ENCODE data around the gene BTBD9. TPM values are rescaled to one million over a fixed set of nuclear protein-coding genes. Genes with fewer than 3 reads are reported as not detected.

The BTBD9 gene
- total RNA-seq, 4 donors from 2014 or later, result 10.6 to 16.6 (median 15.1) TPM

DNA sequence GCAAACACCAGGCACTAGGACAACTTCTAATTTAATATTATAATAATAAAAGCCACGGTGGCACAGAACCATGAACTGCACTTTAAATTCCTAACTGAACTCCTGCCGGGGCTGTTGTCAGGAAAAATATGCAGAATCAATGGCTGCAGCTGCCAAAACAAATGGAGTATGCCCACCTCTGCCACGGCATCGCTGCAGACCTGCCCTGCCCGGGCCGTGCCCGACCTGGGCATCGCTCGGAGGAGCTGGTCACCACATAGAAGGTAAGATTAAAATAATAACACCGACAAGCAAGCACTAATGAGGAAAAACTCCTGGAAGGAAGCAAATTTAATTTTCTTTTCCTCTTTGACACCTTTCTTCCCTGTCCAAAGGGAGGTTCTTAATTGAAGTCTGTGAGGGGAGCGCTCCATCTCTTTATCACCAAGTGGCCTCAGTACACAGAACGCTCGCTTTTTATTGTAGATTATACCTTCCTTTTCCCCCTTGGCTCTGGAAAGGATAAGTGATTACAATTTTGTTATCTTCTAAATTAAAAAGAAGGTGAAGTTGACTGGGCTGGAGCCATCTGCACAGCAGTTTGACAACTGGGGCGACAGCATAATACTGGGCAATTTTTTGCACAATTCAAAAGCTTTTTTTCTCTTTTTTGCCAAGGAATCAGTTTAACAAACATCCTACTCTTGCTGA lies 468.9 kb downstream of the BTBD9 start:
- TF ChIP-seq POLR2A (IDR thresholded peaks at IDR 0.05), result no peak
- WGBS, 2 donors, result 80 to 82% methylated on average over 14 of the region's 14 CpGs
- no peak overlapping the region for H3K4me3 ChIP-seq (ENCODE audit: low read depth, poor library complexity, severe bottlenecking)
- intact Hi-C loops (cut with DNase I; ENCODE audit: low total_unique reads), result no loop called here
- no peak for DNase-seq (ENCODE audit: low spot score in 2 of 2)

DNA sequence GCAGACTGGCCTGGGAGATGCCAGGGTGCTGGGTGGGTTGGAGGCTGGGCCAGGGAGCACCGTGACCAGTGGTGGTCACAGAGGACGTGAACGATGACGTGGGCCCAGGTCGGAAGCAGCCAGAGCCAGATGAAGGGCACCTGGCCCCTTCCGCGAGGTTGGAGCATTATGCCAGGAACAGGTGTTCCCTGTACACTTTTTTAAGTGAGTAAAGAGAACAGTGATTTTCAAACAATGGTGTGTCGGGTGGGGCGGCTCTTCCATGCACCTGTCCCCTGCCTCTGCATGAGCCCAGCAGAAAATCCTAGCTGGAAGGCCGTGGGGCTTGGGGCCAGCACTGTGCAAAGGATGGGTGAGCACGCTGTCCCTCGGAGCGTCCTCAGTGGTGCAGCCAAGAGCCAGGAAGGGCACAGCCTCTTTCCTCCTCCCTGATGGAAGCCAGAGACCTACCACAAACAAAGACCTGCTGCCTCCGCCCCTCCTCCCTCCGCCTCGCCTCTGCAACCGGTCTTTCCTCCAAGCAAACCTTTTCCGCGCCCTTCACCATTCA lies 469.7 kb downstream of the BTBD9 start:
- intact Hi-C loops (cut with DNase I; ENCODE audit: low total_unique reads), result no loop called here
- 71 to 84% methylated on average over 19 of the region's 19 CpGs for WGBS, 2 donors
- H3K4me3 ChIP-seq (ENCODE audit: low read depth, poor library complexity, severe bottlenecking), result no peak overlapping the region
- TF ChIP-seq, protein P1, sequence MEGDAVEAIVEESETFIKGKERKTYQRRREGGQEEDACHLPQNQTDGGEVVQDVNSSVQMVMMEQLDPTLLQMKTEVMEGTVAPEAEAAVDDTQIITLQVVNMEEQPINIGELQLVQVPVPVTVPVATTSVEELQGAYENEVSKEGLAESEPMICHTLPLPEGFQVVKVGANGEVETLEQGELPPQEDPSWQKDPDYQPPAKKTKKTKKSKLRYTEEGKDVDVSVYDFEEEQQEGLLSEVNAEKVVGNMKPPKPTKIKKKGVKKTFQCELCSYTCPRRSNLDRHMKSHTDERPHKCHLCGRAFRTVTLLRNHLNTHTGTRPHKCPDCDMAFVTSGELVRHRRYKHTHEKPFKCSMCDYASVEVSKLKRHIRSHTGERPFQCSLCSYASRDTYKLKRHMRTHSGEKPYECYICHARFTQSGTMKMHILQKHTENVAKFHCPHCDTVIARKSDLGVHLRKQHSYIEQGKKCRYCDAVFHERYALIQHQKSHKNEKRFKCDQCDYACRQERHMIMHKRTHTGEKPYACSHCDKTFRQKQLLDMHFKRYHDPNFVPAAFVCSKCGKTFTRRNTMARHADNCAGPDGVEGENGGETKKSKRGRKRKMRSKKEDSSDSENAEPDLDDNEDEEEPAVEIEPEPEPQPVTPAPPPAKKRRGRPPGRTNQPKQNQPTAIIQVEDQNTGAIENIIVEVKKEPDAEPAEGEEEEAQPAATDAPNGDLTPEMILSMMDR (IDR thresholded peaks at IDR 0.05), result no peak
- no peak for TF ChIP-seq POLR2A (IDR thresholded peaks at IDR 0.05)
- DNase-seq (ENCODE audit: low spot score in 2 of 2), result no peak

DNA sequence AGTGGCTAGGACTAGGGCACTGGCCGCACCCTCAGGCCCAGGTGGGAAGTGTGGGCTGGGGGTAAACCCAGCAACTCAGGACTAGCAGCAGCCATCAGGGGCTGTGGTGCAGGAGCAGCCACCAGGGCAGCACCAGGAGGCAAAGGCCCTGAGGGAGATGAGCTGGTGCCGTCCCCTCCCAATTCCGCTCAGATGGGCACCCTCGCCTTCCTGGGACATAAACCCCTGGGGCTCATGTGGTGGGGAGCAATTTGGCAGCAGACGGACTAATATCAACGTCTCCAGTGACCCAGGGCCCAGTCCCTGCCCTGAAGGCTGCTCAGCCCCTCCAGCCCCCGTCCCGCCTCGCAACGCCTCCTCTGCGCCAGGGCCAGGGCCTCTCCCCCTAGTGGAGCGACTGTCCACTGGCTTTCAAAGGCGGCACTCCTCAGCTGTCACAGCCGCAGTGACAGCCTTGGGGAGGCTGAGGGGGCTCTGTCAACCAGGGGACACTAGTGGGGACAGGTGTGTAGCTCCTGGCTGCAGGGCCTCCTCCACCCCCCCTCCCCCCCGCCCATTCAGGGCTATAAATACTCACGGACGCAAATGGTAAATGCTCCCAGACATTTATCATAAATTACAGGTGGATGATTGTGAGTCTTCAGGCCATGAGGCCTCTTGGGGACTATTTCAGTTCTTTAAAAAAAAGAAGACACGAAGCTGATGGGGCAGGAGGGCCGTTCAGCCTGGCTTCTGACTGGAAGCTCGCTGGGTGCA lies 470.3 kb downstream of the BTBD9 start:
- no peak for DNase-seq (ENCODE audit: low spot score in 2 of 2)
- intact Hi-C loops (cut with DNase I; ENCODE audit: low total_unique reads), result no loop called here
- no peak overlapping the region for H3K4me3 ChIP-seq (ENCODE audit: low read depth, poor library complexity, severe bottlenecking)
- TF ChIP-seq POLR2A (IDR thresholded peaks at IDR 0.05), result no peak
- 73 to 83% methylated on average over 19 to 20 of the region's 20 CpGs for WGBS, 2 donors

DNA sequence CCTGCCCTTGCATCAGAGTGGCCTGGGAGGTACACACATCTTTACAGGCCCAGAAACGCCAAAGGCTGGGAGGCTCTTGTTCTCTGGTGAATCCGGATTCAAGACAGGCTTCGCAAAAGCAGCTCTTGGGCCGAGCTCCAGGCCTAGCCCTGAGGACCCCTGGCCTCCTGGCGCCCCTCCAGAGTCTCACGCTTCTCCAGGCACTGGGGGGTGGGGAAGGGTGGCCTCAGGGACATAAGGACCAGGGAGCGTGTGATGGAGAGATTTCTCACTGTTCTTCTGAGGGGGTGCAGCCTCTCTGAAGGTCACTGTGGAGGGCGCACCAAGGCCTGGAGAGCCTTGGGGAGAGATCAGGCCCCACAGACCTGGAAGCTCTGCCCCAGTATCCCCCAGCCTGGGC lies 471.0 kb downstream of the BTBD9 start:
- H3K4me3 ChIP-seq (ENCODE audit: low read depth, poor library complexity, severe bottlenecking), result no peak overlapping the region
- no peak for DNase-seq (ENCODE audit: low spot score in 2 of 2)
- intact Hi-C loops (cut with DNase I; ENCODE audit: low total_unique reads), result no loop called here
- TF ChIP-seq POLR2A (IDR thresholded peaks at IDR 0.05), result no peak
- TF ChIP-seq, protein P1 (IDR thresholded peaks at IDR 0.05), result no peak
- 79 to 91% methylated on average over 5 to 8 of the region's 8 CpGs for WGBS, 2 donors

DNA sequence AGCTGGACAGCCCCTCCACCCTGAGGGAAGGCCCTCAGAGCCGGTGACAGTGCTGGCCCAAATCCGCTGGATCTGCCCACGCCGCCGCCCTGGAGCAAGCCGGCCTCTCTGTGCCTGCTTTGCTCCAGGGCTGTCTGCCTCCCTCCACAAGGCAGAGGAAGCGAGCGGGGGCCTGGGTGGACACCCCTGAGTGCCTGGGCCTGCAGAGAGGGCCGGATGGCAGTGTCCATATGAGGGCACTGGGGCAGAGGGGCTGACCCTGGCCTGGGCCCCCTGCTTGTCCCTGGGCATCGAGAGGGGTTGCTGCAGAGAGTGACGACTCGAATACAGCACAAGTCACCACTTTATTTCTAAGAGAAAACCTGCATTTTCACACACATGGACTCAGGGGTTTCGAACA lies 471.6 kb downstream of the BTBD9 start:
- intact Hi-C loops (cut with DNase I; ENCODE audit: low total_unique reads), result no loop called here
- TF ChIP-seq POLR2A (IDR thresholded peaks at IDR 0.05), result no peak
- TF ChIP-seq, protein P1 (IDR thresholded peaks at IDR 0.05), result no peak
- H3K4me3 ChIP-seq (ENCODE audit: low read depth, poor library complexity, severe bottlenecking), result no peak overlapping the region
- WGBS, 2 donors, result 89 to 90% methylated on average over 13 of the region's 13 CpGs
- no peak for DNase-seq (ENCODE audit: low spot score in 2 of 2)

DNA sequence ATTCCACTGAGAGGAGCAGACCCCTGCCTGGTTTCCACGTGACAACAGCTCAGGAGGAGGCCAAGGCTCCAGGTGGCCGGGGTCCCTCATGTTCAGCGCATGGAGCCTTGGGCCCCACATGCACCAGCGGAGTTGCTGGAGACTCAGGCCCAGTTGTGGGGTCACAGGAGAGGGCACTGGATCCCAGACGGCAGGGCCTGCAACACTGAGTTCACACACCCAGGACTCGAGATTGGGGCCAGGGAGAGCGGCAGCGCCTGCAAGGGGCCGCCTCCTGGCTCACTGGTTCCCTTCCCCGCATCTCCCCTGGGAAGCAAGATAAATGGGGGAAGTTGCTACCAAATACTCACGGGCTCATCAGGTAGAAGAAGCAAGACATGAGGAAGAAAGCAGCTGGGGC lies 472.1 kb downstream of the BTBD9 start:
- TF ChIP-seq, protein P1 (IDR thresholded peaks at IDR 0.05), result no peak
- TF ChIP-seq POLR2A (IDR thresholded peaks at IDR 0.05), result no peak
- intact Hi-C loops (cut with DNase I; ENCODE audit: low total_unique reads), result no loop called here
- no peak overlapping the region for H3K4me3 ChIP-seq (ENCODE audit: low read depth, poor library complexity, severe bottlenecking)
- 92 to 93% methylated on average over 9 to 11 of the region's 11 CpGs for WGBS, 2 donors
- no peak for DNase-seq (ENCODE audit: low spot score in 2 of 2)

Data from lower leg skin (tissue), 4 donors.